Measurements from ENCODE around the gene NDUFC2.
A peak's percentile ranks its signal among the peaks of the same experiment; 100 is the strongest.
"Not testable (repeated sequence)": the region's sequence is repeated elsewhere in the genome, so short reads cannot be mapped to it uniquely, and the experiment has no call there.

The NDUFC2 gene

GRCh38 chr11:78054971-78055370 lies 24.7 kb downstream of the NDUFC2 start:
- no peak for DNase-seq

- DNase-seq: no peak
Observed at GRCh38 chr11:78050964-78051831, 28.5 kb downstream of the NDUFC2 start.

- no peak for DNase-seq
Observed at GRCh38 chr11:78049348-78049747, 30.3 kb downstream of the NDUFC2 start.

GRCh38 chr11:78048561-78048960 lies 31.1 kb downstream of the NDUFC2 start:
- no peak for DNase-seq

- no peak for DNase-seq
Observed at GRCh38 chr11:78046486-78046854, 33.2 kb downstream of the NDUFC2 start.

GRCh38 chr11:78045851-78046485 lies 33.7 kb downstream of the NDUFC2 start:
- peak; percentile 66 to 68 for DNase-seq

GRCh38 chr11:78044706-78045105 lies 35.0 kb downstream of the NDUFC2 start:
- DNase-seq: no peak

GRCh38 chr11:78041843-78042440 lies 37.7 kb downstream of the NDUFC2 start:
- no peak for DNase-seq

- not testable (repeated sequence) for DNase-seq
Observed at GRCh38 chr11:78041380-78041719, 38.3 kb downstream of the NDUFC2 start.

- no peak for DNase-seq
Observed at GRCh38 chr11:78040691-78041379, 38.8 kb downstream of the NDUFC2 start.

- peak; percentile 59 to 66 for DNase-seq
Observed at GRCh38 chr11:78039919-78040671, 39.6 kb downstream of the NDUFC2 start.

GRCh38 chr11:78039391-78039918 lies 40.2 kb downstream of the NDUFC2 start:
- DNase-seq: no peak

- DNase-seq: no peak
Observed at GRCh38 chr11:78038697-78039313, 40.9 kb downstream of the NDUFC2 start.

GRCh38 chr11:78037825-78038620 lies 41.6 kb downstream of the NDUFC2 start:
- DNase-seq: no peak

- DNase-seq: peak in 1 of 2 donors; percentile 14
Observed at GRCh38 chr11:78037056-78037455, 42.6 kb downstream of the NDUFC2 start.

- no peak for DNase-seq
Observed at GRCh38 chr11:78036313-78036712, 43.3 kb downstream of the NDUFC2 start.

GRCh38 chr11:78034623-78035022 lies 45.0 kb downstream of the NDUFC2 start:
- no peak for DNase-seq

GRCh38 chr11:78033040-78033439 lies 46.6 kb downstream of the NDUFC2 start:
- no peak for DNase-seq

GRCh38 chr11:78032090-78032489 lies 47.6 kb downstream of the NDUFC2 start:
- no peak for DNase-seq

GRCh38 chr11:78031629-78032028 lies 48.0 kb downstream of the NDUFC2 start:
- no peak for DNase-seq

Data from inflammatory macrophage (primary cell).